Loucy (cell line): ENCODE results near the gene PTPN2.
"Not testable (repeated sequence)": the region's sequence is repeated elsewhere in the genome, so short reads cannot be mapped to it uniquely, and the experiment has no call there.

Source experiments
- CTCF ChIP-seq: fragments of 200-600 bp; sonication (generic); conservative IDR thresholded peaks from 2 replicates; pipeline ENCODE4 v1.5.1; 2014; ENCODE audit warnings: mild to moderate bottlenecking, antibody characterized with exemption, low read length
- EZH2phosphoT487 ChIP-seq: fragments of 200-600 bp; IDR thresholded peaks from 2 replicates; pipeline ENCODE4 v1.6.1; 2018; ENCODE audit warnings: antibody characterized with exemption, mild to moderate bottlenecking, moderate library complexity, borderline replicate concordance

DNA sequence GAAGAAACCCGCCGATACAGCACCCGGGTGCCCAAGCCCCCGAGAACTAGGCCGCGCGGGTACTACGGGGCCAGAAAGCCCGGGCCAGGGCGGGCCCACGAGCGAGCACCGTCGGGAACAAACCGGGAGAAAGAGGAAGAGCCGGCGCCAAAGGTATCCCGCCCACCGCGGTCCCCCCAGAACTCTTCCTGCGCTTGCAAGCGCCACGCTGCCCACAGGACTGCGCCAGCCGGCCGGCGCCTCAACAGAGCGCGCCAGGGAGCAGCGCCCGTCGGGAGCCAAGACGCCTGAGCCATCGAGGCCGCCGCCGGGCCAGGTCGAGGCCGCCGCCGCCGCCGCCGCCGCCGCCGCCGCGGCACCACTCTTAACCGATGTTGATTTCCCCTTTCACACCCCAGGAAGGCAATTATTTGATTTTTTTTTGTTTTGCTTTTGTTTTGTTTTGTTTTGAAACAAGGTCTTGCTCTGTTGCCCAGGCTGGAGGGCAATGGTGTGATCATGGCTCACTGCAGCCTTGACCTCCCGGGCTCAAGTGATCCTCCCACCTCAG is 12.8 kb upstream of the PTPN2 start:
- TF ChIP-seq CTCF, EZH2phosphoT487: not testable (repeated sequence)
